GM19240 (cell line): ENCODE results near the gene PPARG.

ENCODE experiments used
- DNase-seq: peaks from one replicate; pipeline ENCODE4 v3.0.0; 2011; ENCODE audit warnings: low spot score; ENCODE audit not compliant: insufficient read length

Gene PPARG

GRCh38 chr3:12409684-12410596 is 121.1 kb downstream of the PPARG start:
- no peak for DNase-seq

DNA sequence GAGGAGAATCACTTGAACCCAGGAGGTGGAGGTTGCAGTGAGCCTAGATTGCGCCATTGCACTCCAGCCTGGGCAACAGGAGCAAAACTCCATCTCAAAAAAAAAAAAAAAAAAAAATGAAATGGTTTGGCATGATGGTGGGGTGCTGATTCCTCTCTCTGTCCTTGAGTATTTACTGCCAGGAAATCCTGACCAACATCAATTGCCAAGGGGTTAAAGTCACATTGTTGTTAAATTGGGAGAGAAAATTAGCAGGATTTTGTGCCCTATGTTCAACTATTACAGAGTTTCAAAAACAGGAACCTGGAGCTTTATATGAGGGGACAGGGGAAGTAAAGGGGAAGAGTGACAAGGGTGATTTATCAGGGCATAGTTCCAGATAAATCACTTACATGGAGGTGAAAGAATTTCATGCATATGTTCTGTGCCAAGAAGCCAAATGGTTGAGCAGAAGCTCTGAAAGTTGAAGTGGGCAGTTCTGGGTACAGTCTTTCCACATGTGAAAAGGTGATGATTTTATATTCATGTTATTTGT is 124.9 kb downstream of the PPARG start:
- no peak for DNase-seq

DNA sequence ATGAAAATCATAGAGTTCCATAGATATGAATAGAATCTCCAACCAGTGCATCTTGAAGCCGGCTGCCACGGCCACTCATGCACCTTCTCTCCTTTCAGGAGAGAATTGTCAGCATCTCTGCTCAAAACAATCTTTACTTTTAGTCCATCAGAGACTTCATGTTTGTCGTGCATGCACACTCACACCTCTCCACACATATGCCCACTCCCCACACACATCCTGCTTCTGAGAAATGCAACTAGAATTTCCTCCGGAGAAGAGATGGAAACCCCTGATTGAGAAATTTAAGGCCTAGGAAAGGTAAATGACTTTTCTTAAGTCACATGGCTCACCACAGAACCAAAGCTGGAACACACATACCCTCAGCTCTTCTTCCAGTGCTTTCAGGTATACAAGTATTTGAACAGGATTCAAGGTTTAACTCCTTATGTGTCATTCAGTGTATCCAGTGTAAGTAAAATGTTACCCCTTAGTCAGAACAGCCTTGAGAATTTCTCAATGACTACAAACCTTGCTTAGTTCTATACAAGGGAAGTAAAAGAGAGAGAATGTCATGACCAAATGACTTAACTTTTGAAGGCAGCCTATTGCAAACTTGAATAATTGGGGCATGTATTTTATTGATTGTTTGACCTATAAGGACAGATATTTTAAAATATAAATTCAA is 126.3 kb downstream of the PPARG start:
- DNase-seq = no peak

- no peak for DNase-seq
Observed at GRCh38 chr3:12416731-12417130, 127.9 kb downstream of the PPARG start.

DNA sequence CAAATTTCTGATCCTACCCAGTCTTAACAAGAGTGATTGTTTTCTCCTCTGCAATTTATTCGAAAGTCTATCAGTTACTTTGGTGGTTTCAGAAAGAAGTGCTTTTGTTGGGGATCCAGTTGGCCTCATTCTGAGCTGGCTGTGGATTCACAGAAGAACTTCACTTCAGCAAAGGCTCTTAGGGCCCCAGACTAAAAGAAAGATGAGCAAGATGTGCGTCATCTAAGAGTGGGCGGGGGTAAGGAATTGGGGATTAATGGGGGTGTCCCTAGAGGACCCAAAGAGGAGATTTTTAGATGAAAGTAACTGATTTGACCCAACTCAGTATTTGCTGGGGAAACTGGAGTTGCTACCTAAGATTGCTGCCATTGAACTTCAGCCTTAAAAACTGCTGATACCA is 131.5 kb downstream of the PPARG start:
- no peak for DNase-seq

DNA sequence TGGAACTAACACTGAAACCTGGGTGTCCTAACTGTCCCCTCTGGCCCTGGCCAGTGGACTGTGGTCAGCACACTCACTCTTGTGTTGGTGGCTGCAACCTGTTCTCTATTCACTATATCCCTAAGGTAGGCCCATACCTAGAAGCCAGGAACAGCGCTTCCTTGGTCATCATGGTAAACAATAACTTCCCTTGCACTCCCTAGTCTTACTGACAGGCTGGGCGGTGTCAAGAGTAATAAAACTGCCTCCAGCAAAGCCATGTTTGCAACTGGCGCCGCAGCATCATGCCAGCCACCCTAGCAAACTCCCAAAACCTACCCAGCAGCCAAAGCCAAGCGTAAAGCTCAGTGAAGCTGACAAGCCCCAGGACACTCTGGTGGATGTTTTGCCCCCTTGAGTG is 132.3 kb downstream of the PPARG start:
- no peak for DNase-seq

DNA sequence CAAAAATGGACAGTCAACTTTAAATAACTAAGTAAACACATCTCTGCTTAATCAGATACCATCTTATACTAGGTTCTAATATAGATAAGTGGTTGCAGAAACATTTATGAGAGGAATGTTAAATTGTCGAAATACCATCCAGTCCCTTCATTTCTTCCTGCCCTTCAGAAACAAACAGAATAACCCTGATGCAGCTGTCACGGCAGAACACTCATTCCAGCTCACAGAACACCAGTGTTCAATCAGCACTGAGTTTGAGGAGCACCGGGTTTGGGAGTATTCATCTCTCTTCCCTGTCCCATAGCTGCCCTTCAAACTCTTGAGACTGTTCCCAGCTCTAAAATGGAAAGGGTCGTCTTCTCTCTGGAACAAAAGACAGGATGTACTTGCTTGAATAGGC is 134.3 kb downstream of the PPARG start:
- DNase-seq = no peak

GRCh38 chr3:12423918-12424630 is 135.2 kb downstream of the PPARG start:
- DNase-seq = no peak

- DNase-seq = no peak
Observed at GRCh38 chr3:12424635-12425319, 135.9 kb downstream of the PPARG start.

GRCh38 chr3:12425850-12426579 is 137.1 kb downstream of the PPARG start:
- no peak for DNase-seq

DNA sequence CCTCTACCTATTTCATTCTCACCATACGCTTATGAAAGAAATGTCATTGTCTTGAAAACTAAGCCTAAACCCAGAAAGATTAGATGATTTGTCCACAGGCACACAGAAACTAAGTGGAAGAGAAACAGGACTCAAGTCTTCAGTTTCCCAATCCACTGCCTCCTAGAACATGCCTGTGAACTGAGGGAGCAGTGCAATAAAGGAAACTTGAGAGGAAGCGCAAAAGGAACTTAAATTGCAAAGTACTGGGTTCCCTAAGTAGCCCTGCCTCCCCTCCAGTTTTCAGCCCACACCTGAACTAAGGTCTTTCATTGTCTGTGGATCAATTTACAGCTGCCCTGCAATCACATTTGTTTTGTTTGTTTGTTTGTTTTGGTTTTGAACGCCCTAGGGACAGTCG is 138.7 kb downstream of the PPARG start:
- DNase-seq = no peak

DNA sequence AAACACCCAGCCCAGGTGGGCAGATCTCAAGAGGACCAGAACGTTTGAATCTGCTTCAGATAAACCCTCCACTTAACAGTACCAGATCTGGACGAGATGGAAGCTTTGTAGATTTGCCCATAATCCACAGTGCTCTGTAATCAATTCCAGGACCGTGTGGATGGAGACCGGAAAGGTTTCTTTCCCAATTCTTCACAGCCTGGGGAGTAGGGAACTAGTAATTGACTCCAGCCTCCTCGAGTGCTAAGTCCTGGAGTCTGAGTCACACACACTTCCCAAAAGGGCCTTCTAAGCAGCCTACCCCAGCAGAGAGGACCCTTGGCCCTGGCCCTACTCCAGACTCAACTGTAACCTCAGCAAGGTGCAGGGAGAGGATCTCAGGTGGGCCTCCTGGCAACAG is 139.3 kb downstream of the PPARG start:
- no peak for DNase-seq

DNA sequence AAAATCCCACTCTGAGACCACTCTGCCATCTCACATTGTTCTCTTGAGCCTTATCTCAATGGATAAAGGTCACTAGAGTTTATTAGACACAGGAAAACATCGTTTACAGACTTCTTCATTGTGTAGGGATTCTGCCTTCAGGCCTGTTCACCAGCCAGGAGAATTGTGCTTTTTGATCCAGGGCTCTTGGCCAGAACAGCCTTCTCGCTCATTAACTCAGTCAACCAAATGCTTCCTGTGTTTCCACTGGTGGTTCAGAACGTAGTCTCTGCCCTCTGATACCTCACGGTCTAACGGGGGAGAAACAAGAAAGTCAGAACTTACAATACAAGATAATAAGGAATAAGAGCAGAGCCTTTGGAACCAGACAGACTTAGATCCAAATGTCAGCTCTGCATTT is 141.2 kb downstream of the PPARG start:
- DNase-seq = no peak

- DNase-seq = no peak
Observed at GRCh38 chr3:12433823-12434222, 145.0 kb downstream of the PPARG start.

GRCh38 chr3:12436514-12437220 is 147.8 kb downstream of the PPARG start:
- DNase-seq = no peak

GRCh38 chr3:12437221-12437605 is 148.3 kb downstream of the PPARG start:
- no peak for DNase-seq

- DNase-seq = no peak
Observed at GRCh38 chr3:12437861-12438260, 149.0 kb downstream of the PPARG start.

GRCh38 chr3:12438318-12438717 is 149.4 kb downstream of the PPARG start:
- no peak for DNase-seq

DNA sequence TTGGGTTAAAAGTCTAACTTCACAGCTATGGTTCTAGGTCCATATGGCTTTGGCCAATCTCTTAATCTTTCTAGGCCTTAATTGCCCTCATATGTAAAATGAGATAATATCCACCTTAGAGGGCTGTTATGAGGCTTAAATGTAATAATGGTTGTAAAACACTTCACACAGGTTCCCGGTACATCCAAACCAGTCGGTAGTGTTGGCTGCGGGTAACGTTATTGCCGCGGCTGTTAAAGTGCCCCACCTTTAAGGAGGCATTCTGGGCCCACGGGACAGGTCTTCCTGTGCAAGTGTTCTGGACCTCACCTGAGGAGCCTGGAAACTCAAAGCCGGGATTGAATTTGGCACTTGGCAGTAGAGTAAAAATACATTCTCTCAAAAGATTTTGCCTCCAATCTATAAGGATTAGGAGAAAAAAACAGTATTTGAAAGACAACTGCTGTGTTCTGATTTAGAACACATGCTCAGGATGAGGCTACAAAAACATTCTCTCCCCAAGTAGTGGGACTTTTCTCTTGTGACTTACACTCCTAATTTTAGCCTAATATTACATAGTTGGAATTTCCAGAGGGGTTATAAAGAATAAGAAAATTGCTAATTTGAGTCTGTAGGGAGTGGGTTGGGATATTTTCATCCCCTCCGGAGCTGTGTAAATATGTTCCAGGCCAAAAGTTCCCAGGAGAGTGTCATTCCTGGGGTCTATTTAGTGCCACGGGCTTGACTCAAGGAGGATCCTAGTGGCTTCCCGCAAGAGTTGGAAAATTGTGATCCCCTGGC is 150.5 kb downstream of the PPARG start:
- DNase-seq = no peak
